ENCODE results near the gene LYRM9.

LYRM9 gene

GRCh38 chr17:27882162-27882840 lies 10.9 kb downstream of the LYRM9 start:
- intact Hi-C loops (cut with DNase I; ENCODE audit: low total_unique reads) = no loop called here
- Histone ChIP-seq H3K9me3 (no peaks in the 10 kb centered on the region), H3K27me3 (no peaks in the 10 kb centered on the region), H3K4me1 (no peaks in the 10 kb centered on the region), H3K4me3 (no peak overlapping the region), H3K27ac (no peak overlapping the region), H3K36me3 (peaks cover 0 to 37% (median 28%) of the 10 kb centered on the region in 3 donors)
- no peak for TF ChIP-seq CTCF (IDR thresholded peaks at IDR 0.05)
- DNase-seq = no peak

- no peaks in the 10 kb centered on the region for H3K9me3 ChIP-seq
- peak; percentile 41 to 51 for TF ChIP-seq CTCF (IDR thresholded peaks at IDR 0.05)
- H3K27ac ChIP-seq = no peak overlapping the region
- H3K4me1 ChIP-seq = no peaks in the 10 kb centered on the region
- H3K4me3 ChIP-seq = no peak overlapping the region
- peak in 1 of 2 donors; percentile 47 for DNase-seq
- intact Hi-C loops (cut with DNase I; ENCODE audit: low total_unique reads) = loop anchor here (10.0 kb wide), 1 partner anchor 75 kb away; the partner anchor contains the start of gene NOS2
- H3K27me3 ChIP-seq = no peaks in the 10 kb centered on the region
- peaks cover 7 to 58% (median 28%) of the 10 kb centered on the region in 3 donors for H3K36me3 ChIP-seq
These were observed 13.1 kb downstream of the LYRM9 start for GRCh38 chr17:27879987-27880608.

GRCh38 chr17:27878776-27879562 lies 14.2 kb downstream of the LYRM9 start:
- DNase-seq = no peak
- intact Hi-C loops (cut with DNase I; ENCODE audit: low total_unique reads) = loop anchor here (10.0 kb wide), 1 partner anchor 74 kb away; the partner anchor contains the start of gene NOS2
- no peak overlapping the region for H3K4me3 ChIP-seq
- no peaks in the 10 kb centered on the region for H3K4me1 ChIP-seq
- no peaks in the 10 kb centered on the region for H3K9me3 ChIP-seq
- no peaks in the 10 kb centered on the region for H3K27me3 ChIP-seq
- no peak overlapping the region for H3K27ac ChIP-seq
- peaks cover 11 to 67% (median 28%) of the 10 kb centered on the region in 3 donors for H3K36me3 ChIP-seq
- TF ChIP-seq CTCF (IDR thresholded peaks at IDR 0.05) = no peak

GRCh38 chr17:27873746-27874145 lies 19.4 kb downstream of the LYRM9 start:
- no peak for TF ChIP-seq CTCF (IDR thresholded peaks at IDR 0.05)
- Histone ChIP-seq H3K4me1 (no peaks in the 10 kb centered on the region), H3K27me3 (no peaks in the 10 kb centered on the region), H3K36me3 (peaks cover 11 to 44% (median 12%) of the 10 kb centered on the region in 3 donors), H3K27ac (no peak overlapping the region), H3K9me3 (no peaks in the 10 kb centered on the region), H3K4me3 (no peak overlapping the region)
- DNase-seq = no peak
- intact Hi-C loops (cut with DNase I; ENCODE audit: low total_unique reads) = loop anchor here (10.0 kb wide), 1 partner anchor 69 kb away; the partner anchor contains the start of gene NOS2

- Histone ChIP-seq H3K36me3 (peaks cover 7 to 39% (median 11%) of the 10 kb centered on the region in 3 donors), H3K4me3 (no peak overlapping the region), H3K27ac (no peak overlapping the region), H3K4me1 (no peaks in the 10 kb centered on the region), H3K9me3 (no peaks in the 10 kb centered on the region), H3K27me3 (no peaks in the 10 kb centered on the region)
- no peak for DNase-seq
- no peak for TF ChIP-seq CTCF (IDR thresholded peaks at IDR 0.05)
- intact Hi-C loops (cut with DNase I; ENCODE audit: low total_unique reads) = loop anchor here (10.0 kb wide), 1 partner anchor 68 kb away; the partner anchor contains the start of gene NOS2
These were observed 20.0 kb downstream of the LYRM9 start for GRCh38 chr17:27873211-27873610.
